Panc1 (cell line): ENCODE measurements around the gene IZUMO1.

Source experiments
- POLR2AphosphoS5 ChIP-seq: IDR thresholded peaks from 2 replicates; pipeline ENCODE4 v1.6.1; 2012; ENCODE audit warnings: mild to moderate bottlenecking, low read depth, low read length, moderate library complexity
- REST ChIP-seq, 2 experiments: IDR thresholded peaks; 2 replicates each; pipeline ENCODE4 v1.6.1; 2011 to 2012; ENCODE audit warnings: low read depth in 2 of 2, control low read depth in 1 of 2, low read length in 1 of 2, mild to moderate bottlenecking in 1 of 2, moderate library complexity in 1 of 2; ENCODE audit not compliant: insufficient read depth in 1 of 2

- TF ChIP-seq REST (IDR thresholded peaks at IDR 0.05; ENCODE audit: insufficient read depth in 1 of 2, low read depth in 2 of 2, low read length in 1 of 2) (no peak), POLR2AphosphoS5 (no peak)
These were observed 44.0 kb downstream of the IZUMO1 start for GRCh38 chr19:48702701-48703100.
